Prostate gland (tissue), 2 donors: Measurements from ENCODE around the gene TRIM14. TPM values are rescaled to one million over a fixed set of nuclear protein-coding genes. Genes with fewer than 3 reads are reported as not detected.

ENCODE experiments used
- DNase-seq: peaks from one replicate; pipeline ENCODE4 v3.0.0-alpha.2; 2019; ENCODE audit warnings: low spot score
- H3K27ac ChIP-seq, 2 donors: fragments of 200-600 bp; sonication (generic); 2 replicates each; pipeline ENCODE4 v1.5.1; 2017 to 2019
- H3K27me3 ChIP-seq: fragments of 200-600 bp; sonication (generic); replicated peaks from 2 replicates; pipeline ENCODE4 v1.5.1; 2019; ENCODE audit not compliant: insufficient read depth
- H3K36me3 ChIP-seq, 2 donors: fragments of 200-600 bp; sonication (generic); 1 replicate in 1 of 2; 2 replicates in 1 of 2; pipeline versions ENCODE4 v1.5.1 to v1.8.1; 2017 to 2019
- H3K4me1 ChIP-seq: fragments of 200-600 bp; sonication (generic); replicated peaks from 2 replicates; pipeline ENCODE4 v1.5.1; 2019
- H3K4me3 ChIP-seq, 2 donors: fragments of 200-600 bp; sonication (generic); 2 replicates each; pipeline ENCODE4 v1.5.1; 2017 to 2019
- H3K9me3 ChIP-seq: fragments of 200-600 bp; sonication (generic); 2 replicates; pipeline ENCODE4 v1.5.1; 2017
- CTCF ChIP-seq, 4 experiments: fragments of 200-600 bp in 2 of 4; fragments of 450-650 bp in 2 of 4; sonication (generic) in 2 of 4; IDR thresholded peaks; 1 replicate in 3 of 4; 2 replicates in 1 of 4; pipeline ENCODE4 v1.5.1; 2016 to 2019; ENCODE audit warnings: antibody characterized with exemption in 4 of 4, mild to moderate bottlenecking in 2 of 4, moderate library complexity in 2 of 4
- POLR2A ChIP-seq: fragments of 450-650 bp; IDR thresholded peaks from one replicate; pipeline ENCODE4 v1.6.1; 2016; ENCODE audit warnings: antibody characterized with exemption, mild to moderate bottlenecking
- POLR2AphosphoS5 ChIP-seq: sonication (generic); formaldehyde crosslinking; IDR thresholded peaks from one replicate; pipeline ENCODE4 v1.6.1; 2017; ENCODE audit warnings: antibody characterized with exemption
- WGBS: methylation state at CpG from one replicate; pipeline ENCODE4 v1.1.5; 2018; 5-methylcytosine and 5-hydroxymethylcytosine counted together
- intact Hi-C: fragments of 100-400 bp; cut with DNase I; formaldehyde crosslinking; loops from one replicate; pipeline ENCODE4 v1.14.2; 2022
- total RNA-seq, 2 donors: library from RNA; depleted of rRNA; stranded (reverse); fragments of >200 nt; gene quantifications; one replicate each; pipeline ENCODE4 v1.1.0, GENCODE V29; 2016

TRIM14 gene
- total RNA-seq, 2 donors from 2014 or later, result 23.4 to 24.3 TPM

GRCh38 chr9:98154678-98155077, 35.7 kb upstream of the TRIM14 start:
- 55% methylated on average over 2 of the region's 2 CpGs for WGBS
- Histone ChIP-seq H3K27ac (peak overlapping the region in 1 of 2 donors; percentile 43), H3K4me1 (peaks cover 5% of the 10 kb centered on the region), H3K9me3 (no peaks in the 10 kb centered on the region), H3K27me3 (no peaks in the 10 kb centered on the region), H3K4me3 (no peak overlapping the region), H3K36me3 (no peaks in the 10 kb centered on the region)
- no peak for DNase-seq
- intact Hi-C loops, result no loop called here
- TF ChIP-seq POLR2AphosphoS5 (peak; percentile 19), CTCF (IDR thresholded peaks at IDR 0.05) (no peak)

- intact Hi-C loops, result no loop called here
- no peak for DNase-seq
- peaks cover 2% of the 10 kb centered on the region for H3K4me1 ChIP-seq
- TF ChIP-seq POLR2AphosphoS5 (no peak), CTCF (IDR thresholded peaks at IDR 0.05) (no peak), POLR2A (no peak)
- no peaks in the 10 kb centered on the region for H3K27me3 ChIP-seq
- no peaks in the 10 kb centered on the region for H3K36me3 ChIP-seq
- no peak overlapping the region for H3K4me3 ChIP-seq
- no peak overlapping the region for H3K27ac ChIP-seq
- H3K9me3 ChIP-seq, result no peaks in the 10 kb centered on the region
These were observed 33.5 kb upstream of the TRIM14 start for GRCh38 chr9:98152526-98152925.

GRCh38 chr9:98150721-98151120, 31.7 kb upstream of the TRIM14 start:
- no peak for TF ChIP-seq POLR2A
- TF ChIP-seq CTCF (IDR thresholded peaks at IDR 0.05), result no peak
- no peak for TF ChIP-seq POLR2AphosphoS5
- 81% methylated on average over 3 of the region's 3 CpGs for WGBS
- H3K9me3 ChIP-seq, result no peaks in the 10 kb centered on the region
- no peaks in the 10 kb centered on the region for H3K36me3 ChIP-seq
- H3K27me3 ChIP-seq, result no peaks in the 10 kb centered on the region
- H3K27ac ChIP-seq, result peak overlapping the region in 1 of 2 donors; percentile 15
- intact Hi-C loops, result no loop called here
- no peak for DNase-seq
- no peak overlapping the region for H3K4me3 ChIP-seq
- peaks cover 8% of the 10 kb centered on the region for H3K4me1 ChIP-seq

- 82% methylated on average over 7 of the region's 7 CpGs for WGBS
- no peaks in the 10 kb centered on the region for H3K36me3 ChIP-seq
- H3K4me1 ChIP-seq, result peaks cover 11% of the 10 kb centered on the region
- H3K4me3 ChIP-seq, result no peak overlapping the region
- DNase-seq, result no peak
- H3K27me3 ChIP-seq, result no peaks in the 10 kb centered on the region
- no peak for TF ChIP-seq CTCF (IDR thresholded peaks at IDR 0.05)
- no peak for TF ChIP-seq POLR2AphosphoS5
- TF ChIP-seq POLR2A, result no peak
- H3K27ac ChIP-seq, result peak overlapping the region in 1 of 2 donors; percentile 17
- intact Hi-C loops, result no loop called here
- no peaks in the 10 kb centered on the region for H3K9me3 ChIP-seq
These were observed 31.1 kb upstream of the TRIM14 start for GRCh38 chr9:98150164-98150563.

- no peaks in the 10 kb centered on the region for H3K27me3 ChIP-seq
- no peaks in the 10 kb centered on the region for H3K36me3 ChIP-seq
- WGBS, result 54% methylated on average over 3 of the region's 3 CpGs
- no peak for TF ChIP-seq POLR2A
- TF ChIP-seq POLR2AphosphoS5, result no peak
- no peak for TF ChIP-seq CTCF (IDR thresholded peaks at IDR 0.05)
- no peaks in the 10 kb centered on the region for H3K9me3 ChIP-seq
- intact Hi-C loops, result no loop called here
- no peak for DNase-seq
- H3K4me3 ChIP-seq, result no peak overlapping the region
- peaks cover 11% of the 10 kb centered on the region for H3K4me1 ChIP-seq
- H3K27ac ChIP-seq, result no peak overlapping the region
These were observed 30.4 kb upstream of the TRIM14 start for GRCh38 chr9:98149422-98149821.
